Measurements from ENCODE around the gene CDH18. TPM values are rescaled to one million over a fixed set of nuclear protein-coding genes. Genes with fewer than 3 reads are reported as not detected.
A peak's percentile ranks its signal among the peaks of the same experiment; 100 is the strongest.

CDH18 gene
- total and polyA plus RNA-seq, 2 experiments from 2014 or later: 0.22 TPM; not detected in 1

GRCh38 chr5:19927919-19928318 lies 60.1 kb downstream of the CDH18 start:
- H4K20me1 ChIP-seq (ENCODE audit: insufficient read depth): no peaks in the 10 kb centered on the region
- DNase-seq: no peak
- H3K4me1 ChIP-seq (ENCODE audit: insufficient read depth): peaks cover 6% of the 10 kb centered on the region
- no peaks in the 10 kb centered on the region for H3K9me3 ChIP-seq (ENCODE audit: low read depth)
- H3K27ac ChIP-seq: no peak overlapping the region
- H3K36me3 ChIP-seq (ENCODE audit: low read depth): no peaks in the 10 kb centered on the region
- H2AFZ ChIP-seq: no peak overlapping the region
- H3K79me2 ChIP-seq (ENCODE audit: insufficient read depth): no peaks in the 10 kb centered on the region
- WGBS, 2 experiments (ENCODE audit: low coverage in 1 of 2, low lambda C conversion rate in 2 of 2, missing lambda C conversion rate in 2 of 2): 36 to 41% methylated on average over 3 of the region's 3 CpGs
- in situ Hi-C loops (cut with MboI): no loop called here
- TF ChIP-seq EZH2 (IDR thresholded peaks at IDR 0.05; ENCODE audit: insufficient read depth, poor library complexity, severe bottlenecking): no peak
- no peak for TF ChIP-seq EZH2phosphoT487 (IDR thresholded peaks at IDR 0.05; ENCODE audit: insufficient read depth, low read depth)
- H3K9me2 ChIP-seq (ENCODE audit: insufficient read depth): no peaks in the 10 kb centered on the region
- H3K4me3 ChIP-seq: no peak overlapping the region
- 0 out of 2 replicates have a peak, but pooled peaks cover 7% of the 10 kb centered on the region for H3F3A ChIP-seq (ENCODE audit: insufficient read depth)
- H3K27me3 ChIP-seq (replicated peaks; ENCODE audit: insufficient read depth): no peaks in the 10 kb centered on the region
- no peak overlapping the region for H3K9ac ChIP-seq
- no peak overlapping the region for H3K4me2 ChIP-seq (ENCODE audit: unreplicated experiment)

- Histone ChIP-seq H3K36me3 (ENCODE audit: low read depth) (no peaks in the 10 kb centered on the region), H3K9ac (no peak overlapping the region), H2AFZ (no peak overlapping the region), H4K20me1 (ENCODE audit: insufficient read depth) (no peaks in the 10 kb centered on the region), H3K4me2 (ENCODE audit: unreplicated experiment) (no peak overlapping the region), H3K9me2 (ENCODE audit: insufficient read depth) (no peaks in the 10 kb centered on the region), H3K79me2 (ENCODE audit: insufficient read depth) (no peaks in the 10 kb centered on the region), H3K4me3 (no peak overlapping the region), H3K27ac (no peak overlapping the region), H3K4me1 (ENCODE audit: insufficient read depth) (peaks cover 6% of the 10 kb centered on the region), H3F3A (ENCODE audit: insufficient read depth) (0 out of 2 replicates have a peak, but pooled peaks cover 7% of the 10 kb centered on the region), H3K9me3 (ENCODE audit: low read depth) (no peaks in the 10 kb centered on the region), H3K27me3 (replicated peaks; ENCODE audit: insufficient read depth) (no peaks in the 10 kb centered on the region)
- DNase-seq: no peak
- in situ Hi-C loops (cut with MboI): no loop called here
- no peak for TF ChIP-seq EZH2 (IDR thresholded peaks at IDR 0.05; ENCODE audit: insufficient read depth, poor library complexity, severe bottlenecking)
- no peak for TF ChIP-seq EZH2phosphoT487 (IDR thresholded peaks at IDR 0.05; ENCODE audit: insufficient read depth, low read depth)
- 42 to 44% methylated on average over 2 of the region's 2 CpGs for WGBS, 2 experiments (ENCODE audit: low coverage in 1 of 2, low lambda C conversion rate in 2 of 2, missing lambda C conversion rate in 2 of 2)
These were observed 60.8 kb downstream of the CDH18 start for GRCh38 chr5:19927170-19927569.

- Histone ChIP-seq H3K4me2 (ENCODE audit: unreplicated experiment) (no peak overlapping the region), H4K20me1 (ENCODE audit: insufficient read depth) (no peaks in the 10 kb centered on the region), H3K4me1 (ENCODE audit: insufficient read depth) (no peaks in the 10 kb centered on the region), H3K79me2 (ENCODE audit: insufficient read depth) (no peaks in the 10 kb centered on the region), H3K27me3 (replicated peaks; ENCODE audit: insufficient read depth) (no peaks in the 10 kb centered on the region), H3F3A (ENCODE audit: insufficient read depth) (0 out of 2 replicates have a peak, but pooled peaks cover 5% of the 10 kb centered on the region), H3K27ac (no peak overlapping the region), H3K4me3 (no peak overlapping the region), H3K9ac (no peak overlapping the region), H3K9me3 (ENCODE audit: low read depth) (no peaks in the 10 kb centered on the region), H3K36me3 (ENCODE audit: low read depth) (no peaks in the 10 kb centered on the region), H3K9me2 (ENCODE audit: insufficient read depth) (no peaks in the 10 kb centered on the region), H2AFZ (no peak overlapping the region)
- TF ChIP-seq EZH2phosphoT487 (IDR thresholded peaks at IDR 0.05; ENCODE audit: insufficient read depth, low read depth): no peak
- WGBS, 2 experiments (ENCODE audit: low coverage in 1 of 2, low lambda C conversion rate in 2 of 2, missing lambda C conversion rate in 2 of 2): 62 to 67% methylated on average over 3 of the region's 3 CpGs
- DNase-seq: no peak
- in situ Hi-C loops (cut with MboI): no loop called here
These were observed 64.3 kb downstream of the CDH18 start for GRCh38 chr5:19923742-19924141.

GRCh38 chr5:19920761-19921160 lies 67.2 kb downstream of the CDH18 start:
- peak; percentile 12 for DNase-seq
- no peak for TF ChIP-seq EZH2phosphoT487 (IDR thresholded peaks at IDR 0.05; ENCODE audit: insufficient read depth, low read depth)
- no peak for TF ChIP-seq EZH2 (IDR thresholded peaks at IDR 0.05; ENCODE audit: insufficient read depth, poor library complexity, severe bottlenecking)
- H3K4me3 ChIP-seq: no peak overlapping the region

GRCh38 chr5:19918780-19919179 lies 69.2 kb downstream of the CDH18 start:
- Histone ChIP-seq H3K9me3 (ENCODE audit: low read depth) (no peaks in the 10 kb centered on the region), H3K79me2 (ENCODE audit: insufficient read depth) (no peaks in the 10 kb centered on the region), H3K27me3 (replicated peaks; ENCODE audit: insufficient read depth) (no peaks in the 10 kb centered on the region), H3K9me2 (ENCODE audit: insufficient read depth) (no peaks in the 10 kb centered on the region), H3K4me2 (ENCODE audit: unreplicated experiment) (no peak overlapping the region), H4K20me1 (ENCODE audit: insufficient read depth) (no peaks in the 10 kb centered on the region), H3K9ac (no peak overlapping the region), H3K36me3 (ENCODE audit: low read depth) (no peaks in the 10 kb centered on the region), H2AFZ (no peak overlapping the region), H3K4me3 (no peak overlapping the region), H3K27ac (no peak overlapping the region), H3K4me1 (ENCODE audit: insufficient read depth) (no peaks in the 10 kb centered on the region), H3F3A (ENCODE audit: insufficient read depth) (no peaks in the 10 kb centered on the region)
- 51 to 67% methylated on average over 3 of the region's 3 CpGs for WGBS, 2 experiments (ENCODE audit: low coverage in 1 of 2, low lambda C conversion rate in 2 of 2, missing lambda C conversion rate in 2 of 2)
- DNase-seq: no peak
- TF ChIP-seq EZH2 (IDR thresholded peaks at IDR 0.05; ENCODE audit: insufficient read depth, poor library complexity, severe bottlenecking) (no peak), EZH2phosphoT487 (IDR thresholded peaks at IDR 0.05; ENCODE audit: insufficient read depth, low read depth) (no peak)
- in situ Hi-C loops (cut with MboI): no loop called here

More at GRCh38 chr5:19920761-19921160, 67.2 kb downstream of the CDH18 start:
- in situ Hi-C loops (cut with MboI): no loop called here
- Histone ChIP-seq H3K27ac (no peak overlapping the region), H3K9ac (no peak overlapping the region), H2AFZ (no peak overlapping the region), H3K9me2 (ENCODE audit: insufficient read depth) (no peaks in the 10 kb centered on the region), H3F3A (ENCODE audit: insufficient read depth) (no peaks in the 10 kb centered on the region), H3K4me2 (ENCODE audit: unreplicated experiment) (no peak overlapping the region), H3K27me3 (replicated peaks; ENCODE audit: insufficient read depth) (no peaks in the 10 kb centered on the region), H3K79me2 (ENCODE audit: insufficient read depth) (no peaks in the 10 kb centered on the region), H3K4me1 (ENCODE audit: insufficient read depth) (no peaks in the 10 kb centered on the region), H4K20me1 (ENCODE audit: insufficient read depth) (no peaks in the 10 kb centered on the region), H3K9me3 (ENCODE audit: low read depth) (no peaks in the 10 kb centered on the region), H3K36me3 (ENCODE audit: low read depth) (no peaks in the 10 kb centered on the region)
- 83 to 87% methylated on average over 4 of the region's 4 CpGs for WGBS, 2 experiments (ENCODE audit: low coverage in 1 of 2, low lambda C conversion rate in 2 of 2, missing lambda C conversion rate in 2 of 2)

Measured in GM23248 (cell line).